Loucy (cell line): ENCODE measurements around the gene PABPN1.

Experiments
- H2AFZ ChIP-seq: fragments of 200-600 bp; sonication (generic); 2 replicates; pipeline ENCODE4 v1.6.0; 2016; ENCODE audit warnings: antibody characterized with exemption, mild to moderate bottlenecking, low read length, moderate library complexity
- H3F3A ChIP-seq: fragments of 200-600 bp; 2 replicates; pipeline ENCODE4 v1.6.0; 2016; ENCODE audit warnings: antibody characterized with exemption, low read depth, mild to moderate bottlenecking
- H3K27me3 ChIP-seq: fragments of 200-600 bp; sonication (generic); 2 replicates; pipeline ENCODE4 v1.6.1; 2014; ENCODE audit warnings: low read length, mild to moderate bottlenecking; ENCODE audit not compliant: insufficient read depth, poor library complexity, severe bottlenecking
- H3K36me3 ChIP-seq: fragments of 200-600 bp; sonication (generic); 2 replicates; pipeline ENCODE4 v1.6.1; 2016; ENCODE audit warnings: low read length; ENCODE audit not compliant: insufficient read depth
- H3K4me1 ChIP-seq: fragments of 200-600 bp; sonication (generic); 2 replicates; pipeline ENCODE4 v1.5.1; 2014; ENCODE audit warnings: low read length, mild to moderate bottlenecking; ENCODE audit not compliant: insufficient read depth, poor library complexity, severe bottlenecking
- H3K4me2 ChIP-seq: fragments of 200-600 bp; sonication (generic); 2 replicates; pipeline ENCODE4 v1.6.0; 2014; ENCODE audit warnings: antibody characterized with exemption, low read length, low read depth, mild to moderate bottlenecking; ENCODE audit not compliant: poor library complexity, severe bottlenecking
- H3K4me3 ChIP-seq: fragments of 200-600 bp; sonication (generic); 2 replicates; pipeline ENCODE4 v1.5.1; 2014; ENCODE audit warnings: low read length, mild to moderate bottlenecking, mixed read lengths; ENCODE audit not compliant: poor library complexity, severe bottlenecking
- H3K79me2 ChIP-seq: fragments of 200-600 bp; sonication (generic); 2 replicates; pipeline ENCODE4 v1.6.1; 2014; ENCODE audit warnings: low read length; ENCODE audit not compliant: insufficient read depth
- H3K9ac ChIP-seq: fragments of 200-600 bp; sonication (generic); 2 replicates; pipeline ENCODE4 v1.6.0; 2014; ENCODE audit warnings: mild to moderate bottlenecking, low read depth, low read length, moderate library complexity; ENCODE audit not compliant: poor library complexity, severe bottlenecking
- H3K9me2 ChIP-seq: fragments of 200-600 bp; sonication (generic); replicated peaks from 2 replicates; pipeline ENCODE4 v1.6.1; 2016; ENCODE audit warnings: low read depth, low read length, mixed read lengths
- H3K9me3 ChIP-seq: fragments of 200-600 bp; sonication (generic); 2 replicates; pipeline ENCODE4 v1.6.1; 2014; ENCODE audit warnings: mild to moderate bottlenecking, antibody characterized with exemption, low read length, low read depth; ENCODE audit not compliant: insufficient read depth
- H4K20me1 ChIP-seq: fragments of 200-600 bp; sonication (generic); 2 replicates; pipeline ENCODE4 v1.6.0; 2014; ENCODE audit warnings: antibody characterized with exemption, low read length, mild to moderate bottlenecking; ENCODE audit not compliant: insufficient read depth, poor library complexity, severe bottlenecking
- EZH2phosphoT487 ChIP-seq: fragments of 200-600 bp; IDR thresholded peaks from 2 replicates; pipeline ENCODE4 v1.6.1; 2018; ENCODE audit warnings: antibody characterized with exemption, mild to moderate bottlenecking, moderate library complexity, borderline replicate concordance
- TF ChIP-seq, protein P1 (sequence below): fragments of 200-600 bp; sonication (generic); conservative IDR thresholded peaks from 2 replicates; pipeline ENCODE4 v1.5.1; 2014; ENCODE audit warnings: mild to moderate bottlenecking, antibody characterized with exemption, low read length

The PABPN1 gene

DNA sequence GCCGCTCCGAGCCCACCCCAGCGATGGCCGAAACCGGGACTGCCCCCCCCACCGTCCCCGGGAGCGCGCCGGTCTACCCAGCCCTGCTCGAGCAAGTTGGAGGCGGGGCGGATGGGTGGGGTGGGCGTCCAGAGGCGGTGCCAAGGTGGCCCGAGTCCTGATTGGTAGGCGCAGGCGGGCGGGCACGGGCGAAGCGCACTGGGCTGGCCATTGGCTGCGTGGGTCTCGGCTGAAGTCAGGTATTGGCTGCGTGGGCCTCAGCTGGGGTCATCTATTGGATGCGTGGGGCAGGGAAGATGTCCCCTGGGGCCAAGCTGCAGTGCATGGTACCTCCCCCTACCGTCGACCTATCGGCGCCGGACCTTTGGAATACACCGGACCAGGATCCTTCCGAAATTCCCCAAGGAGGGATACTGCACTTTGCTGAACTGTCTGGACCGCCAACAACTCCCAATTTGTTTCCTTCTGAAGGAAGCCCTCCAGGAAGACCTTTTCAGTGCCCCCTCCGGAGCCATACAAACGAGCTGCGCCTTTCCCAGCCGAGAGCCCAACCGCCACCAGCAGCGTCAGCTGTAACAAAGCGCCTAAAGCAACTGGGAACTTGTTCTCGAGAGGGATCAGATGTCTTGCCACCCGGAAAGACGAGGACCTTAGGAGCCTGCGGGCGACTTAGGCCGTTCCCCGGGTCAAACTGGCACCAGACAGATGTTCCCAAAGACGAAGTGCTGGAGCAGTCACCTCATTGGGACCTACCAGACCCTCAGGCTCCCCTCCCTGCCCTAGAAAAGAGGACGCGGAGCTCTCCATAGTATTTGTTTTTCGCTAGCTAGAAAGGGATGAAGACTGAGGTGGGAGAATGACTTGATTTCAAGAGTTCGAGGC lies 35.0 kb upstream of the PABPN1 start, which contains the start of gene HOMEZ:
TSS of gene HOMEZ (minus strand) at position 113 of the 882 bp plus-strand sequence. CDS start 180 bp downstream, outside the sequence.
- no peaks in the 10 kb centered on the region for H3K27me3 ChIP-seq
- H3K36me3 ChIP-seq: no peaks in the 10 kb centered on the region
- no peaks in the 10 kb centered on the region for H4K20me1 ChIP-seq
- peaks cover 28% of the 10 kb centered on the region; the same call in 1 of the 2 replicates for H3K79me2 ChIP-seq
- H3K9me3 ChIP-seq: no peaks in the 10 kb centered on the region
- H3K4me3 ChIP-seq: peak within 1 kb of the TSS; percentile 97
- H3F3A ChIP-seq: no peaks in the 10 kb centered on the region; the same call in 1 of the 2 replicates
- H3K4me2 ChIP-seq: peak within 1 kb of the TSS; percentile 91
- peak within 1 kb of the TSS; percentile 92 for H3K9ac ChIP-seq
- H3K9me2 ChIP-seq: no peaks in the 10 kb centered on the region
- peak within 1 kb of the TSS; percentile 99 for H2AFZ ChIP-seq
- peaks cover 24% of the 10 kb centered on the region for H3K4me1 ChIP-seq
- TF ChIP-seq, protein P1, sequence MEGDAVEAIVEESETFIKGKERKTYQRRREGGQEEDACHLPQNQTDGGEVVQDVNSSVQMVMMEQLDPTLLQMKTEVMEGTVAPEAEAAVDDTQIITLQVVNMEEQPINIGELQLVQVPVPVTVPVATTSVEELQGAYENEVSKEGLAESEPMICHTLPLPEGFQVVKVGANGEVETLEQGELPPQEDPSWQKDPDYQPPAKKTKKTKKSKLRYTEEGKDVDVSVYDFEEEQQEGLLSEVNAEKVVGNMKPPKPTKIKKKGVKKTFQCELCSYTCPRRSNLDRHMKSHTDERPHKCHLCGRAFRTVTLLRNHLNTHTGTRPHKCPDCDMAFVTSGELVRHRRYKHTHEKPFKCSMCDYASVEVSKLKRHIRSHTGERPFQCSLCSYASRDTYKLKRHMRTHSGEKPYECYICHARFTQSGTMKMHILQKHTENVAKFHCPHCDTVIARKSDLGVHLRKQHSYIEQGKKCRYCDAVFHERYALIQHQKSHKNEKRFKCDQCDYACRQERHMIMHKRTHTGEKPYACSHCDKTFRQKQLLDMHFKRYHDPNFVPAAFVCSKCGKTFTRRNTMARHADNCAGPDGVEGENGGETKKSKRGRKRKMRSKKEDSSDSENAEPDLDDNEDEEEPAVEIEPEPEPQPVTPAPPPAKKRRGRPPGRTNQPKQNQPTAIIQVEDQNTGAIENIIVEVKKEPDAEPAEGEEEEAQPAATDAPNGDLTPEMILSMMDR: no peak
- no peak for TF ChIP-seq EZH2phosphoT487

DNA sequence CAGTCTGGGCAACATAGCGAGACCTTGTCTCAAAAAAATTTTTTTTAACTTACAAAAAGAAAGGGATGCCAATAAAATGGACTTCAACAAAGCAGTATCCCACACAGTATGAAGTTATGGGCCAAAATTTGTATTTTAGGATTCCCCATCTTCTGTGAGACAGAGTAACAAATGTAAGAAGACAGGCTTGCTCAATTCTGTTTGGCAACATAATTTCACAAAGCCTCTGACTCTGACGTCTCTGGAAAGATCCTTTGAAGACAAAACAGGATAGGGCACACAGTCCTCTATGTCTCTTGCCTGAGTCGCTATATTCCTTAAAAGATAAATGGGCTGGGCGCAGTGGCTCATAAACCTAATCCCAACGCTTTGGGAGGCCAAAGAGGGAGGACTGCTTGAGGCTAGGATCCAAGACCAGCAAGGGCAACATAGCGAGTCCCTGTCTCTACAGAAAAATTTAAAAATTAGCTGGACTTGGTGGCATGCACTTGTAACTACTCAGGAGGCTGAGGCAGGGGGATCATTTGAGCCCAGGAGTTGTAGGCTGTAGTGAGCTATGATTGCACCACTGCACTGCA lies 34.3 kb upstream of the PABPN1 start:
- no peaks in the 10 kb centered on the region for H3K9me3 ChIP-seq
- H3K36me3 ChIP-seq: no peaks in the 10 kb centered on the region
- TF ChIP-seq, protein P1: no peak
- no peak for TF ChIP-seq EZH2phosphoT487
- H3K9me2 ChIP-seq: no peaks in the 10 kb centered on the region
- peaks cover 28% of the 10 kb centered on the region; the same call in 1 of the 2 replicates for H3K79me2 ChIP-seq
- no peaks in the 10 kb centered on the region for H3F3A ChIP-seq
- H3K9ac ChIP-seq: peak overlapping the region; percentile 92
- H3K27me3 ChIP-seq: no peaks in the 10 kb centered on the region
- H3K4me2 ChIP-seq: peak overlapping the region; percentile 91
- H4K20me1 ChIP-seq: no peaks in the 10 kb centered on the region
- peak overlapping the region; percentile 99; the same call in 1 of the 2 replicates for H2AFZ ChIP-seq
- H3K4me3 ChIP-seq: peak overlapping the region; percentile 97
- peaks cover 24% of the 10 kb centered on the region for H3K4me1 ChIP-seq

DNA sequence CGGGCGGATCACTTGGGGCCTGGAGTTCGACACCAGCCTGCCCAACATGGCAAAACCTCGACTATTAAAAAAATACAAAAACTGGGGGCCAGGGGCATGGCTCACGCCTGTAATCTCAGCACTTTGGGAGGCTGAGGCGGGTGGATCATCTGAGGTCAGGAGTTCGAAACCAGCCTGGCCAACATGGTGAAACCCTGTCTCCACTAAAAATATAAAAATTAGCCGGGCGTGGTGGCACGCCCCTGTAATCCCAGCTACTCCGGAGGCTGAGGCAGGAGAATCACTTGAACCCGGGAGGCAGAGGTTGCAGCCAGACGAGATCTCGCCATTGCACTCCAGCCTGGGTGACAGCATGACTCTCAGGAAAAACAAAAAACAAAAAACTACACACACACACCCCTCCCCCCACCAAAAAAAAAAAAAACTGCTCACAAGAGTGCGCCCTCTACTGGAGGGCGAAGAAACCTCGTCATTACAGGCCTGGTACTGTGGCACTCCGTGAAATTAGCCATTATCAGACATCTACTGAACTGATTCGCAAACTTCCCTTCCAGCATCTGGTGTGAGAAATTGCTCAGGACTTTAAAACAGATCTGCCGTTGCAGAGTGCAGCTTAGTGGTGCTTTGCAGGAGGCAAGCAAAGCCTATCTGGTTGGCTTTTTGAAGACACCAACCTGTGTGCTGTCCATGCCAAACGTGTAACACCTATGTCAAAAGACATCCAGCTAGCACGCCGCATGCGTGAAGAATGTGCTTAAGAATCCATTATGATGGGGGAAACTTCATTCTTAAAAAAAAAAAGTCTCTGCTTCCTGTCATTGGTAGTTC lies 26.3 kb upstream of the PABPN1 start:
- peaks cover 13% of the 10 kb centered on the region; the same call in 1 of the 2 replicates for H3K36me3 ChIP-seq
- peaks cover 5% of the 10 kb centered on the region for H3K4me1 ChIP-seq
- no peak overlapping the region for H3K4me3 ChIP-seq
- TF ChIP-seq, protein P1: peak; percentile 91
- TF ChIP-seq EZH2phosphoT487: no peak
- no peaks in the 10 kb centered on the region for H3K27me3 ChIP-seq
- H4K20me1 ChIP-seq: peaks cover 7% of the 10 kb centered on the region
- no peak overlapping the region for H3K9ac ChIP-seq
- H3K4me2 ChIP-seq: no peak overlapping the region
- no peaks in the 10 kb centered on the region for H3K9me3 ChIP-seq
- H3K79me2 ChIP-seq: peaks cover 18% of the 10 kb centered on the region
- H2AFZ ChIP-seq: no peak overlapping the region
- H3K9me2 ChIP-seq: no peaks in the 10 kb centered on the region
- H3F3A ChIP-seq: no peaks in the 10 kb centered on the region
